Prostate gland (tissue), 2 donors: Measurements from ENCODE around the gene CPNE9. TPM values are rescaled to one million over a fixed set of nuclear protein-coding genes. Genes with fewer than 3 reads are reported as not detected.

Experiments used
- DNase-seq: peaks from one replicate; pipeline ENCODE4 v3.0.0-alpha.2; 2019; ENCODE audit warnings: low spot score
- H3K27ac ChIP-seq, 2 donors: fragments of 200-600 bp; sonication (generic); 2 replicates each; pipeline ENCODE4 v1.5.1; 2017 to 2019
- H3K27me3 ChIP-seq: fragments of 200-600 bp; sonication (generic); replicated peaks from 2 replicates; pipeline ENCODE4 v1.5.1; 2019; ENCODE audit not compliant: insufficient read depth
- H3K36me3 ChIP-seq, 2 donors: fragments of 200-600 bp; sonication (generic); 1 replicate in 1 of 2; 2 replicates in 1 of 2; pipeline versions ENCODE4 v1.5.1 to v1.8.1; 2017 to 2019
- H3K4me1 ChIP-seq: fragments of 200-600 bp; sonication (generic); replicated peaks from 2 replicates; pipeline ENCODE4 v1.5.1; 2019
- H3K4me3 ChIP-seq, 2 donors: fragments of 200-600 bp; sonication (generic); 2 replicates each; pipeline ENCODE4 v1.5.1; 2017 to 2019
- H3K9me3 ChIP-seq: fragments of 200-600 bp; sonication (generic); 2 replicates; pipeline ENCODE4 v1.5.1; 2017
- CTCF ChIP-seq, 4 experiments: fragments of 200-600 bp in 2 of 4; fragments of 450-650 bp in 2 of 4; sonication (generic) in 2 of 4; IDR thresholded peaks; 1 replicate in 3 of 4; 2 replicates in 1 of 4; pipeline ENCODE4 v1.5.1; 2016 to 2019; ENCODE audit warnings: antibody characterized with exemption in 4 of 4, mild to moderate bottlenecking in 2 of 4, moderate library complexity in 2 of 4
- POLR2A ChIP-seq: fragments of 450-650 bp; IDR thresholded peaks from one replicate; pipeline ENCODE4 v1.6.1; 2016; ENCODE audit warnings: antibody characterized with exemption, mild to moderate bottlenecking
- POLR2AphosphoS5 ChIP-seq: sonication (generic); formaldehyde crosslinking; IDR thresholded peaks from one replicate; pipeline ENCODE4 v1.6.1; 2017; ENCODE audit warnings: antibody characterized with exemption
- WGBS: methylation state at CpG from one replicate; pipeline ENCODE4 v1.1.5; 2018; 5-methylcytosine and 5-hydroxymethylcytosine counted together
- intact Hi-C: fragments of 100-400 bp; cut with DNase I; formaldehyde crosslinking; loops from one replicate; pipeline ENCODE4 v1.14.2; 2022
- total RNA-seq, 2 donors: library from RNA; depleted of rRNA; stranded (reverse); fragments of >200 nt; gene quantifications; one replicate each; pipeline ENCODE4 v1.1.0, GENCODE V29; 2016

Gene CPNE9
- total RNA-seq, 2 donors from 2014 or later = not detected

- Histone ChIP-seq H3K9me3 (no peaks in the 10 kb centered on the region), H3K36me3 (peaks cover 37 to 43% of the 10 kb centered on the region in 2 donors), H3K4me3 (no peak overlapping the region), H3K27me3 (no peaks in the 10 kb centered on the region), H3K27ac (no peak overlapping the region), H3K4me1 (no peaks in the 10 kb centered on the region)
- no peak for DNase-seq
- WGBS = 93% methylated on average over 12 of the region's 12 CpGs
- intact Hi-C loops = no loop called here
- TF ChIP-seq CTCF (IDR thresholded peaks at IDR 0.05) (no peak), POLR2AphosphoS5 (no peak)
These were observed 41.9 kb downstream of the CPNE9 start for GRCh38 chr3:9745521-9745920.

GRCh38 chr3:9746330-9746729, 42.7 kb downstream of the CPNE9 start:
- H3K36me3 ChIP-seq = peaks cover 29 to 43% of the 10 kb centered on the region in 2 donors
- no peaks in the 10 kb centered on the region for H3K9me3 ChIP-seq
- no peak for TF ChIP-seq CTCF (IDR thresholded peaks at IDR 0.05)
- no peak for TF ChIP-seq POLR2A
- TF ChIP-seq POLR2AphosphoS5 = no peak
- no peaks in the 10 kb centered on the region for H3K4me1 ChIP-seq
- no peak overlapping the region for H3K27ac ChIP-seq
- no peaks in the 10 kb centered on the region for H3K27me3 ChIP-seq
- intact Hi-C loops = no loop called here
- H3K4me3 ChIP-seq = no peak overlapping the region
- WGBS = 94% methylated on average over 5 of the region's 5 CpGs
- no peak for DNase-seq

GRCh38 chr3:9747267-9747666, 43.6 kb downstream of the CPNE9 start:
- Histone ChIP-seq H3K27me3 (no peaks in the 10 kb centered on the region), H3K4me3 (no peak overlapping the region), H3K9me3 (no peaks in the 10 kb centered on the region), H3K4me1 (no peaks in the 10 kb centered on the region), H3K36me3 (peaks cover 29 to 34% of the 10 kb centered on the region in 2 donors), H3K27ac (no peak overlapping the region)
- no peak for DNase-seq
- no peak for TF ChIP-seq CTCF (IDR thresholded peaks at IDR 0.05)
- no peak for TF ChIP-seq POLR2AphosphoS5
- TF ChIP-seq POLR2A = no peak
- WGBS = 92% methylated on average over 8 of the region's 8 CpGs
- intact Hi-C loops = no loop called here

GRCh38 chr3:9748031-9748430, 44.4 kb downstream of the CPNE9 start:
- no peak for DNase-seq
- intact Hi-C loops = no loop called here
- WGBS = 96% methylated on average over 2 of the region's 2 CpGs
- TF ChIP-seq POLR2AphosphoS5 = no peak
- no peak for TF ChIP-seq POLR2A
- TF ChIP-seq CTCF (IDR thresholded peaks at IDR 0.05) = no peak
- H3K27ac ChIP-seq = no peak overlapping the region
- H3K4me1 ChIP-seq = no peaks in the 10 kb centered on the region
- no peak overlapping the region for H3K4me3 ChIP-seq
- H3K36me3 ChIP-seq = peaks cover 27 to 29% of the 10 kb centered on the region in 2 donors
- no peaks in the 10 kb centered on the region for H3K27me3 ChIP-seq
- no peaks in the 10 kb centered on the region for H3K9me3 ChIP-seq

- peaks cover 14 to 18% of the 10 kb centered on the region in 2 donors for H3K36me3 ChIP-seq
- intact Hi-C loops = loop anchor here (1.0 kb wide), 1 partner anchor 43 kb away; the partner anchor contains the start of gene TADA3
- TF ChIP-seq CTCF (IDR thresholded peaks at IDR 0.05) (no peak), POLR2AphosphoS5 (no peak), POLR2A (no peak)
- no peaks in the 10 kb centered on the region for H3K27me3 ChIP-seq
- H3K9me3 ChIP-seq = no peaks in the 10 kb centered on the region
- WGBS = 2% methylated on average over 19 of the region's 19 CpGs
- peak overlapping the region; percentile 92 to 93 for H3K27ac ChIP-seq
- no peaks in the 10 kb centered on the region for H3K4me1 ChIP-seq
- DNase-seq = no peak
- peak overlapping the region; percentile 48 to 55 for H3K4me3 ChIP-seq
These were observed 45.6 kb downstream of the CPNE9 start for GRCh38 chr3:9749296-9749644.
